GM12892 (cell line): ENCODE results near the gene SRR.

ENCODE experiments used
- POLR2A ChIP-seq: IDR thresholded peaks from 2 replicates; pipeline ENCODE4 v1.6.1; 2011; ENCODE audit warnings: low read depth, low read length, control low read depth
- POLR2AphosphoS5 ChIP-seq: IDR thresholded peaks from 2 replicates; pipeline ENCODE4 v1.6.1; 2011; ENCODE audit warnings: low read depth, low read length, control low read depth
- TAF1 ChIP-seq: IDR thresholded peaks from 2 replicates; pipeline ENCODE4 v1.6.1; 2011; ENCODE audit warnings: low read depth, mild to moderate bottlenecking, control low read depth, low read length, borderline replicate concordance

DNA sequence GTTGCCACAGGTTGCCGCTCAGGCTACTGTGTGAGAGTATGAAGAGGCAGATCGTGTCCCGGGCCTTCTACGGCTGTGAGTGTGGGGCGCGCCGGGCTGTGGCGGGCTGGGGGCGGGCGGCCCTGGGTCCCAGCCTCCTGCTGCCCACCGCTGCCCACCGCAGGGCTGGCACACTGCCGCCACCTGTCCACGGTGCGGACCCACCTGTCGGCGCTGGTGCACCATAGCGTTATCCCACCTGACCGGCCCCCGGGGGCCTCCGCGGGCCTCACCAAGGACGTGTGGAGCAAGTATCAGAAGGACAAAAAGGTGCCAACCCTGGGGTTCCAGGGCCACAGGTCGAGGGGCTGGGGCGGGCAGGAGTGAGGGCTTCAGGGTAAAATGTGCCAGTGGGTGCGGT lies 68.4 kb downstream of the SRR start:
- TF ChIP-seq POLR2A: no peak
- no peak for TF ChIP-seq TAF1
- TF ChIP-seq POLR2AphosphoS5: no peak
